K562 (cell line): ENCODE results near the gene RPS6KA4. TPM values are rescaled to one million over a fixed set of nuclear protein-coding genes. Genes with fewer than 3 reads are reported as not detected.

Source experiments
- BACH1 ChIP-seq: fragments of 200-800 bp; sonication (Bioruptor generic); IDR thresholded peaks from 2 replicates; pipeline ENCODE4 v1.6.1; 2016; ENCODE audit warnings: missing genetic modification characterization, missing compliant biosample characterization
- BRF2 ChIP-seq: IDR thresholded peaks from 3 replicates; pipeline ENCODE4 v1.6.1; 2011; ENCODE audit warnings: borderline replicate concordance, mild to moderate bottlenecking; ENCODE audit not compliant: insufficient read length, insufficient read depth
- CUX1 ChIP-seq: fragments of 200-800 bp; sonication (Bioruptor generic); IDR thresholded peaks from 2 replicates; pipeline ENCODE4 v1.6.1; 2016; ENCODE audit warnings: missing genetic modification characterization, missing compliant biosample characterization
- ETV1 ChIP-seq: fragments of 450-650 bp; conservative IDR thresholded peaks from 2 replicates; pipeline ENCODE4 v1.6.1; 2016; ENCODE audit warnings: missing genetic modification characterization, control low read depth, low read depth, missing compliant biosample characterization
- FOS ChIP-seq: IDR thresholded peaks from 3 replicates; pipeline ENCODE4 v1.6.1; 2011; ENCODE audit not compliant: insufficient read length; ENCODE audit errors: extremely low read depth
- FOSL1 ChIP-seq: fragments of 200-800 bp; sonication (Bioruptor generic); conservative IDR thresholded peaks from 2 replicates; pipeline ENCODE4 v1.6.1; 2016; ENCODE audit warnings: missing genetic modification characterization, missing compliant biosample characterization
- NR2C2 ChIP-seq, 2 experiments: fragments of 200-800 bp in 1 of 2; sonication (Bioruptor generic) in 1 of 2; sonication (generic) in 1 of 2; formaldehyde crosslinking in 1 of 2; IDR thresholded peaks; 2 replicates each; pipeline versions ENCODE4 v1.6.1 to v1.8.0; 2016 to 2022; ENCODE audit warnings: mild to moderate bottlenecking in 1 of 2, missing compliant biosample characterization in 1 of 2, missing genetic modification characterization in 1 of 2, missing genetic modification reagents in 1 of 2
- POLR2AphosphoS5 ChIP-seq: IDR thresholded peaks from 2 replicates; pipeline ENCODE4 v1.6.1; 2011; ENCODE audit warnings: mild to moderate bottlenecking, low read depth, low read length, moderate library complexity; ENCODE audit not compliant: control insufficient read depth, insufficient read depth
- PURB ChIP-seq: sonication (generic); formaldehyde crosslinking; IDR thresholded peaks from 2 replicates; pipeline ENCODE4 v1.9.0; 2021; ENCODE audit warnings: low read depth, mild to moderate bottlenecking, missing genetic modification reagents
- RBM34 ChIP-seq: fragments of 200-400 bp; formaldehyde crosslinking; IDR thresholded peaks from 2 replicates; pipeline ENCODE4 v1.6.1; 2018; ENCODE audit warnings: low read length, borderline replicate concordance; ENCODE audit not compliant: insufficient read depth
- RCOR1 ChIP-seq, 2 experiments: IDR thresholded peaks; 2 replicates each; pipeline ENCODE4 v1.6.1; 2012; ENCODE audit warnings: low read depth in 2 of 2, low read length in 2 of 2, borderline replicate concordance in 1 of 2, improper control_type of control experiment in 1 of 2
- TCF3 ChIP-seq: sonication (generic); formaldehyde crosslinking; IDR thresholded peaks from 2 replicates; pipeline ENCODE4 v1.4.0; 2020; ENCODE audit warnings: mild to moderate bottlenecking, missing genetic modification reagents
- TRIM24 ChIP-seq, 2 experiments: fragments of 450-650 bp; IDR thresholded peaks; 2 replicates each; pipeline ENCODE4 v1.6.1; 2016
- ZBTB26 ChIP-seq: fragments of 450-650 bp; formaldehyde crosslinking; IDR thresholded peaks from 2 replicates; pipeline ENCODE4 v1.4.0; 2022; ENCODE audit warnings: missing genetic modification characterization
- ZNF449 ChIP-seq: fragments of 250-450 bp; sonication (Bioruptor Pico); IDR thresholded peaks from 2 replicates; pipeline ENCODE4 v1.8.0; 2022; ENCODE audit warnings: moderate library complexity, mild to moderate bottlenecking, inconsistent platforms
- polyA plus RNA-seq, 8 experiments: library from polyadenylated mRNA; depleted of rRNA in 4 of 8; stranded (reverse) in 5 of 8; unstranded in 3 of 8; fragments of >200 nt; fragmentation: Nextera tagmentation in 2 of 8; fragmentation: Illumina TruSeq in 1 of 8; extraction: Ambion mirVana in 2 of 8; extraction: Trizol in 1 of 8; gene quantifications; 2 replicates each; pipeline versions ENCODE4 v1.2.1 to v1.2.3, GENCODE V29; 2011 to 2014; ENCODE audit warnings: inconsistent platforms in 1 of 8, missing spikeins in 1 of 8
- total RNA-seq, 7 experiments: library from RNA; depleted of rRNA in 6 of 7; stranded (reverse); fragments of >200 nt in 6 of 7; fragmentation: Illumina TruSeq in 2 of 7; extraction: Trizol in 2 of 7; gene quantifications; 2 replicates each; pipeline versions ENCODE4 v1.2.1 to v1.2.3, GENCODE V29; 2011 to 2021; ENCODE audit warnings: low replicate concordance in 1 of 7

RPS6KA4 gene
- total and polyA plus RNA-seq, 9 of the 15 experiments (the other 6 are each of a cell fraction or from before 2014, with no cell fraction given) = 0.15 to 23.8 (median 9.8) TPM

GRCh38 chr11:64331569-64332371, 27.2 kb upstream of the RPS6KA4 start (continued):
- TF ChIP-seq POLR2AphosphoS5 = no peak
- peak; percentile 95 for TF ChIP-seq ZBTB26 (CRISPR knock-in tag)
- TF ChIP-seq CUX1 = no peak
- peak; percentile 38 for TF ChIP-seq ETV1 (tag)
- TF ChIP-seq FOSL1 (tag) = peak; percentile 84
- TF ChIP-seq ZNF449 (CRISPR knock-in tag) = no peak
- peak; percentile 82 for TF ChIP-seq NR2C2 (CRISPR knock-in tag; IDR thresholded peaks at IDR 0.05)
- peak; percentile 86 for TF ChIP-seq NR2C2 (tag; IDR thresholded peaks at IDR 0.05)
- no peak for TF ChIP-seq FOS
- peak; percentile 55 to 79 for TF ChIP-seq TRIM24 (IDR thresholded peaks at IDR 0.05)
- no peak for TF ChIP-seq RBM34
- peak; percentile 91 for TF ChIP-seq BACH1
- TF ChIP-seq RCOR1 (IDR thresholded peaks at IDR 0.05; ENCODE audit: borderline replicate concordance in 1 of 2, low read depth in 2 of 2, low read length in 2 of 2) = peak in 1 of 2 experiments; percentile 42; a peak in 1 of 4 replicates
- no peak for TF ChIP-seq PURB (CRISPR knock-in tag)
- TF ChIP-seq BRF2 = no peak
- TF ChIP-seq TCF3 (CRISPR knock-in tag) = peak; percentile 32; the same call in 1 of the 2 replicates
